ENCODE measurements around the gene RECQL.

GRCh38 chr12:21485998-21486397 is 15.4 kb downstream of the RECQL start:
- no peak for TF ChIP-seq POLR2AphosphoS5 (IDR thresholded peaks at IDR 0.05; ENCODE audit: low read depth)
- no peak for TF ChIP-seq CTCF (IDR thresholded peaks at IDR 0.05; ENCODE audit: insufficient read depth, low read length)
- no peak for TF ChIP-seq REST (IDR thresholded peaks at IDR 0.05; ENCODE audit: insufficient replicate concordance, low read depth)
- TF ChIP-seq GABPA (IDR thresholded peaks at IDR 0.05; ENCODE audit: low read depth): no peak

All from HL-60 (cell line).